Right ventricle myocardium inferior (tissue), 1 donor: ENCODE data around the gene TNRC6A. TPM values are rescaled to one million over a fixed set of nuclear protein-coding genes. Genes with fewer than 3 reads are reported as not detected.
A peak's percentile ranks its signal among the peaks of the same experiment; 100 is the strongest.
"Not testable (repeated sequence)": the region's sequence is repeated elsewhere in the genome, so short reads cannot be mapped to it uniquely, and the experiment has no call there.

Source experiments
- ATAC-seq: fragments of 200-7000 bp; cut with Tn5 transposase; one replicate; pipeline ENCODE4 v1.9.1; 2020; ENCODE audit warnings: mild to moderate bottlenecking, moderate library complexity
- DNase-seq: peaks from one replicate; pipeline ENCODE4 v3.0.0; 2021; ENCODE audit errors: missing footprints
- intact Hi-C: fragments of 100-400 bp; cut with DNase I; formaldehyde crosslinking; loops from one replicate; pipeline ENCODE4 v1.11.0; 2022
- total RNA-seq: library from RNA; stranded (reverse); fragmentation: NEBNext Ultra II Directional; extraction: Animal tissue kit (Norgen Biotek cat#: 25700); gene quantifications from one replicate; pipeline ENCODE4 v1.2.1, GENCODE V29; 2021
- donor health status: DM: no; HTN: yes; CAD: no; lungs with severe emphysema.

TNRC6A gene
- total RNA-seq, 1 donor from 2014 or later: 34.8 TPM

DNA sequence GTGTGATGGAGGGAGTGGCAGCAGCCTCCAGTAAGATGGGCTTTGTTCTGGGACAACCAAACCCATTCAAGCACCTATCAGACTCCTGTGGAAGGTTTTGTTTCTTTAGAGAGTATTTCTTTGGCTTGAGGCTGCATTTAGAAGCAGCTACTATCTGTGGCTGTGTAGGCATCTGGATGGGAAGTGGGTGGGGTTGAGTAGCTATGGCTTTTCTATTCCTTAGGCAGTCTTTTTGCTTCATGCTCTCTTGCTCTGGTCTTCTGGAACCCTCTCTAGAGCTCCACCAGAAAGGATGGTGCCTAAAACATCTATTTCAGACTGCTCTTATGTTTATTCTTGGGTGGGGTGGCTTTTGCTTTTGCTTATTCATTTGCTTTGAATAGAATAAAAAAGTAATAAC lies 19.9 kb downstream of the TNRC6A start:
- intact Hi-C loops: no loop called here
- no peak for ATAC-seq
- no peak for DNase-seq

- DNase-seq, intact Hi-C loops, ATAC-seq: not testable (repeated sequence)
These were observed 20.4 kb downstream of the TNRC6A start for GRCh38 chr16:24749872-24750271.

- no peak for DNase-seq
- intact Hi-C loops: no loop called here
- no peak for ATAC-seq
These were observed 23.5 kb downstream of the TNRC6A start for GRCh38 chr16:24753000-24753399.

DNA sequence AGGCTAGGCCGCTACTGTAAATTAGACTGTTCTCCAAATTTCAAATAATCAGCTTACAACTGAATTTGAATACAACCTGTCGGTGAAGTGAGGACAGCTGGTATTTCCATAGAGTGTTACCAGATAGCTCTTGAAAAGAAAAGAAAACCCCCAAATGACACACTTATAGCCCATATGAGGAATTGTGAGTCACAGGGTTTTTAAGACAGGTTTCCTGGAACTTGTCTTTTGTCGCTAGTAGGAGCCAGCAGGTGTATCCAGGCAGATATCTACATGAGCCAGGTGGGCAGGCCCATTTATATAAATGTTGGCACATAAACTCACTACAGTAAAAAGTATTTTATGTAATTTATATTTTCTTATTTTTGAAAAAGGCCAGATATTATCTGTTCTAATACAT lies 24.0 kb downstream of the TNRC6A start:
- no peak for ATAC-seq
- intact Hi-C loops: no loop called here
- DNase-seq: no peak

DNA sequence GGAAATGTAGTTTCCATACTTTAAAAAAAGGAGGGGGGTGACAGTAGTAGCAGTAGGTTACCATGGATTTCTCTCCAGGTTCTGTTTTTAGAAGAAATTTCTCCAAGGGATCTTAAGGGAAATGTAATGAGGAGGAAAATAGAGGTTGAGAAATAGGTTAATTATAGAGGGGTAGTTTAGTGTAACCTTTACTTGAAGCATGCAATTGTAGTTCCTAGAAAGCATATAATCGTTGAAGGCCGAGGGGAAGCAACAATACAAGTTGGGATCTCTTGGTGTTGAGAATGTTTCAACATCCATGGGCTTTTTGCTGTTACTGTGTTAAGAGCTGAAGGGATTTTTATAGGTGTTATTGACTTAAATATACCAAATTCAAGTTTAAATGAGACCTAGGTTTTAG lies 25.1 kb downstream of the TNRC6A start:
- intact Hi-C loops: no loop called here
- no peak for ATAC-seq

DNA sequence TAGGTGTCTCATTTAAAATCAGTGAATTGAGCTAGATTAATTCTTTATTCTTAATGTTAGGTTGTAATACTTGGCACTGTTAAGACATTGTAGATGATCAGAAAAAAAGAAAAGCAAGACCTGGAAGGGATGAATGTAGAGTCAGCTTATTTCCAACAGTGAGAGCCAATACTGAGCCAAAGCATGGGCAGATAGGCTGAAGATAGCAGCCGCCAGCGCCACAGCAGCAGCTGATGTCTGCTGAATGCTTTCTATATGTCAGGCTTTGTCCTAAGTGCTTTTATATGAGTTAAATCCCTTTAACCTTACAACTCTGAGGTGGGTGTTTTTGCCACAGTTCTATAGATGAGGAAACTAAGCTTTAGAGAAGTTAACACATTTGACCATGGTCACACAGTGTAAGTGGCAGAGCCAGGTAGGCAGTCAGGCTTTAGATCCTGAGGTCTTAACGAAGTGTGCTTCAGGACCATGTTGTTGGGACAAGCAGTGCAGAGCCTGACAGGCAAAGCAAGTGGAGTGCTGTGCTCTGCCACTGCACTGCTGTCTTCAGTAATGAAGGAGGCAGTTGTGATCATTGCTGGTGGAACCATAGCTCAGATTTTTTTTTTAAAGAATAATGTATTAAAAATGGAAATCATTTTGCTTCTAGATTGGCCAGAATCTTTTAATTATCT lies 25.9 kb downstream of the TNRC6A start:
- intact Hi-C loops: no loop called here
- DNase-seq: no peak
- ATAC-seq: no peak

More for the DNA sequence above, 25.1 kb downstream of the TNRC6A start:
- no peak for DNase-seq

GRCh38 chr16:24758373-24758772 lies 28.9 kb downstream of the TNRC6A start:
- no peak for DNase-seq
- intact Hi-C loops: no loop called here
- no peak for ATAC-seq

DNA sequence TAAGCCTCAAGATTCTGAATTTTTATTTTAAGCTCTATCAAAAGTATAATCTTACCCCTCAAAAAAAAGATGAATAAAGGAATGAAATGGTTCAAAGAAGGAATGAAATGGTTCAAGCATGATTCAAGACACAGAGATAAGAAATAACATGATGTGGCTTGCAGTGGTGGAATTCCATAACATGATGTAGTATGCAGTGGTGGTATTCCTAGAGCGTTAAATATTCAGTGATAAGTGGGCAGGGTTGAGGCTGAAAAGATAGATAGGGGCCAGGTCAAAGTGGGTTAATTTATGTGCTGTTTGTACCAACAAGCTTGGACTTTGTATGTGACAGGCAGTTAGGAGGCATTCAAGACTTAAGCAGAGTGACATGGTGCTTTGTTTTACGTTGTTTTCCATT lies 29.6 kb downstream of the TNRC6A start:
- DNase-seq (no peak), ATAC-seq (no peak)
- intact Hi-C loops: no loop called here

GRCh38 chr16:24761526-24761925 lies 32.1 kb downstream of the TNRC6A start:
- DNase-seq (no peak), ATAC-seq (no peak)
- intact Hi-C loops: no loop called here

DNA sequence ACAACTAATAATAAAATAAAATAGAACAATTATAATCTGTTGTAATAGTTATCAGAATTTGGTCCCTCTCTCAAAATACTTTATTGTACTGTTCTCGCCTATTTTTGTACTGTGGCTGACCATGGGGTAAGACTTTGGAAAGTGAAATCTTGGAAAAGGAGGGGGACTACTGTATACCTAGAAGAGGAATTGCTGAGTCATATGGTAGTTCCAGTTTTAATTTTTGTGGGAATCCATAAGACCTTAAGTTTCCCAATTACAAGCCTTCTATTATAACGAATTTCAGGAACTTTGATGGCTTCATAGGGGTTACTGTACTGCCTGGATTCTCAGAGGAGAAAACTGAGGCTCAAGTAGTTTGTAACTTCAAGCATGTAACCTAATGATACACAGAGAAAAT lies 35.5 kb downstream of the TNRC6A start:
- DNase-seq: no peak
- ATAC-seq: no peak
- intact Hi-C loops: no loop called here

DNA sequence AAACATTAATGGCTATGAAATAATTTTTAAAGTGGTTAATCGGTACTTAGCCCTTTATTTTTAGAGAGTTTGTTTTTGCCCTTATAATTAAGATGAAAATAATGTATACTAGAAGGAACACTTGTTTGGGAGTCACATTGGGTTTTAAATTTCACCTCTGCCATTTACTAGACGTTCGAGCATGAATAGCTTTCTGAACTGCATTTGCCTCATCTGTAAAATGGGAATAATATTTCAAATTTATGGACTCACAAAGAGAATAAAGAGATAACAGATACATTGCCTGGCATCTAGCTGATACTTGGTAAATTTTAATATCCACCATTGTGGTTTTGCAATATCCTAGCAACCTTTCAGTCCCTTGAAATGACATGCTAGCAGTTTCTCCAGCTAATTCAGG lies 36.6 kb downstream of the TNRC6A start:
- DNase-seq (no peak), ATAC-seq (no peak)
- intact Hi-C loops: no loop called here

GRCh38 chr16:24769806-24770205 lies 40.4 kb downstream of the TNRC6A start:
- no peak for ATAC-seq
- intact Hi-C loops: no loop called here
- no peak for DNase-seq

DNA sequence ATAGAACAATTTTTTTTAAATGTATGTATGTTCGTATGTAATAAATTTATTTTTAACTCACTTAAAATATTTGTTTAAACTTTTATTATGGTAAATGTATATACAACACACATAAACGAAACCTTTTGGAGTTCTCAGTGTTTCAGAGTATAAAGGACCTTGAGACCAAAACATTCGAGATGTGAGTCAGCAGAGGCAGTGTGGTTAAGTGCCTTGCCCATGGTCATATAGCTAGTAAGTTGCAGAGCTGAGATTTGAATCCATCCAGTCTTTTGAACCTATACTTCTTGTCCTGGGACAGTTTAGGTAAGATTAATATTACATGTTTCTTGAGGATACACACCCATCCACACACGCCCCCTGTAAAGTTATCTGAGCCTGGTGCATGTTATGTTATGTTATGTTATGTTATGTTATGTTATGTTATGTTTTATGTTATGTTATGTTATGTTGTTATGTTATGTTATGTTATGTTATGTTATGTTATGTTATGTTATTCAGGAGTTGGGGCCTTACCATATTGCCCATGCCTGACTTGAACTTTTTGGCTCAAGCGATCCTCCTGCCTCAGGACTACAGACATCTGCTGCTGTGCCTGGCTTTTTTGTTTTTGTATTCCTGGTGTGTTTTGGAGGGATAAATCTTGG lies 41.8 kb downstream of the TNRC6A start:
- DNase-seq (no peak), ATAC-seq (no peak)
- intact Hi-C loops: no loop called here

DNA sequence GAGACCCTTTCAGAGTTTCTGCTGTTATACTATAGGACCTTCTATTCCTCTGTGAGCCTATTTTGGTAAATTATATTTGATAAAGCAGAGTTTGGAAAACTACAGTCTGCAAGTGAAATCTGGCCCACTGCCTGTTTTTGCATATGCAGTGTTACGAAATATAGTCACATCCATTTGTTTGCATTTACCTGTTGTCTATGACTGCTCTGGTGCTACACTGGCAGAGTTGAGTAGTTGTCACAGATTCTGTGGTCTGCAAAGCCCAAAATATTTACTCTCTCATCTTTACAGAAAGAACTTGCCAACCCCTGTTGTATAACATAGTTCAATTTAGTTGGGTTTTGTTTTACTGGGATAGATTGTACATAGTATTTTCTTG lies 42.3 kb downstream of the TNRC6A start:
- DNase-seq: no peak
- no peak for ATAC-seq
- intact Hi-C loops: no loop called here

- ATAC-seq: no peak
These were observed 44.4 kb downstream of the TNRC6A start for GRCh38 chr16:24773771-24774427.

GRCh38 chr16:24774510-24774909 lies 45.1 kb downstream of the TNRC6A start:
- intact Hi-C loops: no loop called here
- DNase-seq: no peak
- ATAC-seq: no peak

More at GRCh38 chr16:24773771-24774427, 44.4 kb downstream of the TNRC6A start:
- DNase-seq: no peak
- intact Hi-C loops: no loop called here

DNA sequence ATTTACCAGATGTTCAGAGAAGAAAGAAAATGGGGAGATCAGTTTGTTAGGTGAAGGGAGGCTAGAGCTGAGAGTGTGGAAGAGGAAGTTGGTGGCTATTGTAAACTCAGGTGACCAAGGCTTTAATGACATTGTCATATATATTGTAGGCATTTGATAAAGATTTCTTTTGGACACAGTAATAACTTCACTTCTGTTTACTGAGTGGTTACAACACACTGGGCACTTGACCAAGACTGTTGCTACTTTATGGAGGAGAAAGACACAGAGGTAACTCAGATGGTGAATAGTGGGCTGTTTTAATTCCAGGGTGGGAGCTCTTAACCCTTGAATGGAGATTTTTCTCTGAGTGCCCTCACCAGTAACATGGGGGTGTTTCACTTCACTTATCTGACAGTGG lies 46.0 kb downstream of the TNRC6A start:
- ATAC-seq: peak; percentile 51
- no peak for DNase-seq
- intact Hi-C loops: loop anchor here (5.0 kb wide), 1 partner anchor 43 kb away; no protein-coding TSS in a partner anchor

DNA sequence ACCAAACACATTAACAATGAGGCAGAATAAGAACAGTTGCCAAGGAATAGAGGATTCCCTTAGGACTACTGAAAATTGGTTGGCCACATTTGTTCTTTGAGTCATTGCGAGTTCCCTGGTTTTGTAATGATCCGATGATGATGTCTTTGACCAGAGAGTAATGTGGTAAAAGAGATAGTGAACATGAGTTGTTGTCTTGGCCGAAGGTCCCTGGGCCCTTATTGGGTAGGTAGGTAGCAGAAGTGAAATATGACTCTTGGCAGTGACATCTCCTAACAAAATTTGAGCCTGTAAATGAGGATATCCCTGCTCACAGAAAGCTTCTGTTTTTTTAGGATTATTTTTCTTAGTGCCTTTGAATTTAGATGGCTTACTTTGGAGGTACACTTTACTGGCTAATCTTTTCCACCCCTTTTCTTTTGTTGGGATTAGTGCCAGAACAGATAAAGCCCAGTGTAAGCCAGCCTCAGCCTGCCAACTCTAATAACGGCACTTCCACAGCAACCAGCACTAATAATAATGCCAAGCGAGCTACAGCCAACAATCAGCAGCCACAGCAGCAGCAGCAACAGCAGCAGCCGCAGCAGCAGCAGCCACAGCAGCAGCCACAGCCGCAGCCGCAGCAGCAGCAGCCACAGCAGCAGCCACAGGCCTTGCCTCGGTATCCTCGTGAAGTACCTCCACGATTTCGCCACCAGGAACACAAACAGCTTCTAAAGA lies 47.2 kb downstream of the TNRC6A start:
- peak; percentile 69 for DNase-seq
- peak; percentile 79 for ATAC-seq
- intact Hi-C loops: loop anchor here (1.0 to 5.0 kb wide), 2 partner anchors 28 to 44 kb away; no protein-coding TSS in a partner anchor

- intact Hi-C loops: loop anchor here (5.0 kb wide), 1 partner anchor 46 kb away; no protein-coding TSS in a partner anchor
- ATAC-seq: no peak
- no peak for DNase-seq
These were observed 49.2 kb downstream of the TNRC6A start for GRCh38 chr16:24778671-24779070.
